Endothelial cell of umbilical vein (primary cell): ENCODE data around the gene GSC2. TPM values are rescaled to one million over a fixed set of nuclear protein-coding genes. Genes with fewer than 3 reads are reported as not detected.

Experiments used
- BruUV-seq: library from RNA; stranded (reverse); fragments of 400-500 nt; replicated peaks from 2 replicates; lab custom pipeline; 2021; lab: Mats Ljungman, UMichigan
- CTCF ChIA-PET: fragments of 300-600, 350-600 bp; sonication (Branson Sonifier 250); formaldehyde crosslinking; loops from one replicate; lab custom pipeline; 2021; ENCODE audit warnings: antibody characterized with exemption, inconsistent platforms; lab: Charles Lee
- POLR2A ChIA-PET: fragments of 300-600, 350-600 bp; sonication (Branson Sonifier 250); formaldehyde crosslinking; loops from one replicate; lab custom pipeline; 2021; ENCODE audit warnings: antibody characterized with exemption, inconsistent platforms; lab: Charles Lee
- DNase-seq: peaks from one replicate; pipeline ENCODE4 v3.0.0-alpha.2; 2011; ENCODE audit warnings: low read depth, low spot score
- FAIRE-seq: peaks from 2 replicates; lab custom pipeline; 2011; peaks lifted over from hg19 to GRCh38; lab: Jason Lieb, UNC
- H2AFZ ChIP-seq: 2 replicates; pipeline ENCODE4 v1.6.0; 2012; ENCODE audit warnings: low read depth, low read length, control low read depth, inconsistent platforms
- H3K27ac ChIP-seq: 2 replicates; pipeline ENCODE4 v1.5.1; 2011; ENCODE audit warnings: low read depth, mild to moderate bottlenecking, control low read depth, low read length, moderate library complexity; ENCODE audit not compliant: insufficient read depth
- H3K27me3 ChIP-seq, 2 experiments: 2 replicates each; pipeline versions ENCODE4 v1.6.0 to v1.6.1; 2011; ENCODE audit warnings: low read length in 2 of 2, mixed read lengths in 1 of 2; ENCODE audit not compliant: control insufficient read depth in 2 of 2, insufficient read depth in 2 of 2
- H3K36me3 ChIP-seq, 2 experiments: 2 replicates in 1 of 2; 3 replicates in 1 of 2; pipeline ENCODE4 v1.5.1; 2011; ENCODE audit warnings: low read length in 2 of 2, mild to moderate bottlenecking in 1 of 2, moderate library complexity in 1 of 2; ENCODE audit not compliant: control insufficient read depth in 2 of 2, insufficient read depth in 2 of 2; ENCODE audit errors: extremely low read depth in 1 of 2
- H3K4me1 ChIP-seq: 3 replicates; pipeline ENCODE4 v1.5.1; 2011; ENCODE audit warnings: mild to moderate bottlenecking, low read length; ENCODE audit not compliant: control insufficient read depth, insufficient read depth; ENCODE audit errors: extremely low read depth
- H3K4me2 ChIP-seq: 2 replicates; pipeline ENCODE4 v1.6.1; 2011; ENCODE audit warnings: low read length, control low read depth, mixed read lengths; ENCODE audit not compliant: insufficient read depth
- H3K4me3 ChIP-seq, 3 experiments: fragments of 200-600 bp in 1 of 3; sonication (generic), shearing (Covaris generic) in 1 of 3; replicated peaks in 1 of 3; 2 replicates each; pipeline ENCODE4 v1.5.1; 2011 to 2016; ENCODE audit warnings: control low read depth in 3 of 3, low read length in 3 of 3, mild to moderate bottlenecking in 2 of 3, inconsistent platforms in 1 of 3, low read depth in 1 of 3, moderate library complexity in 1 of 3; ENCODE audit not compliant: insufficient read depth in 1 of 3
- H3K79me2 ChIP-seq: 2 replicates; pipeline ENCODE4 v1.6.0; 2012; ENCODE audit warnings: low read length, inconsistent platforms; ENCODE audit not compliant: control insufficient read depth, insufficient read depth
- H3K9ac ChIP-seq: replicated peaks from 2 replicates; pipeline ENCODE3; 2011; ENCODE audit warnings: low read length, control low read depth; ENCODE audit not compliant: insufficient read depth; ENCODE audit errors: extremely low read depth
- H3K9me1 ChIP-seq: replicated peaks from 3 replicates; pipeline ENCODE4 v1.6.0; 2011; ENCODE audit warnings: mild to moderate bottlenecking, low read length; ENCODE audit not compliant: control insufficient read depth, insufficient read depth; ENCODE audit errors: extremely low read depth
- H3K9me3 ChIP-seq: replicated peaks from 2 replicates; pipeline ENCODE4 v1.5.1; 2012; ENCODE audit warnings: low read length, inconsistent platforms; ENCODE audit not compliant: control insufficient read depth, insufficient read depth
- H4K20me1 ChIP-seq: replicated peaks from 2 replicates; pipeline ENCODE3; 2011; ENCODE audit warnings: mild to moderate bottlenecking, low read length; ENCODE audit not compliant: control insufficient read depth, insufficient read depth; ENCODE audit errors: extremely low read depth
- CTCF ChIP-seq, 2 donors: IDR thresholded peaks; 1 replicate in 1 of 2; 2 replicates in 1 of 2; pipeline ENCODE4 v1.5.1; 2011; ENCODE audit warnings: low read length in 2 of 2, mild to moderate bottlenecking in 2 of 2, moderate library complexity in 2 of 2, control low read depth in 1 of 2, inconsistent platforms in 1 of 2, low read depth in 1 of 2; ENCODE audit not compliant: insufficient read depth in 1 of 2; ENCODE audit errors: extremely low read depth in 1 of 2
- FOS ChIP-seq: IDR thresholded peaks from 2 replicates; pipeline ENCODE4 v1.6.1; 2011; ENCODE audit warnings: mild to moderate bottlenecking, low read length, moderate library complexity, borderline replicate concordance; ENCODE audit not compliant: insufficient read depth
- JUN ChIP-seq: IDR thresholded peaks from 2 replicates; pipeline ENCODE4 v1.6.1; 2011; ENCODE audit warnings: borderline replicate concordance, low read depth; ENCODE audit not compliant: insufficient read length, insufficient read depth
- MAX ChIP-seq: IDR thresholded peaks from 2 replicates; pipeline ENCODE4 v1.6.1; 2011; ENCODE audit not compliant: insufficient read depth, insufficient read length
- POLR2A ChIP-seq: IDR thresholded peaks from 2 replicates; pipeline ENCODE4 v1.6.1; 2012; ENCODE audit warnings: low read depth, mild to moderate bottlenecking, control low read depth, low read length
- POLR2AphosphoS5 ChIP-seq: IDR thresholded peaks from 2 replicates; pipeline ENCODE4 v1.6.1; 2012; ENCODE audit warnings: low read depth, mild to moderate bottlenecking, control low read depth, low read length, moderate library complexity; ENCODE audit not compliant: insufficient read depth
- dilution Hi-C: fragments of 300-500 bp; cut with MboI; formaldehyde crosslinking; loops from one replicate; pipeline ENCODE4 v1.15.0; 2019; ENCODE audit warnings: low sequenced_read_pairs; ENCODE audit not compliant: extremely low pct_ligation_motif_present
- intact Hi-C: fragments of 100-400 bp; cut with micrococcal nuclease; formaldehyde crosslinking; loops from one replicate; pipeline ENCODE4 v1.10.0; 2022
- polyA plus RNA-seq, 4 experiments: library from polyadenylated mRNA; depleted of rRNA in 3 of 4; stranded (reverse) in 3 of 4; unstranded in 1 of 4; fragments of >200 nt; gene quantifications; 2 replicates each; pipeline versions ENCODE4 v1.2.1 to v1.2.3, GENCODE V29; 2011 to 2012; ENCODE audit warnings: missing spikeins in 1 of 4
- total RNA-seq: library from RNA; stranded (reverse); gene quantifications from 2 replicates; pipeline ENCODE4 v1.2.3, GENCODE V29; 2021

Gene GSC2
- total and polyA plus RNA-seq, 2 donors (not counting 3 experiments of a cell fraction or from before 2014, with no cell fraction given): not detected

GRCh38 chr22:19130959-19131684 lies 19.0 kb downstream of the GSC2 start, which contains the start of gene TSSK2:
TSSK2 (plus strand) TSS chr22:19131308; CDS start chr22:19131400, 92 bp downstream.
- ChIA-PET CTCF (interaction anchor here (3.5 kb wide), 1 partner anchor 13 kb away, joined by 12 read pairs; the partner anchor contains the start of gene ESS2), POLR2A (no interaction called here)
- H3K27ac ChIP-seq: no peak within 1 kb of the TSS
- H3K4me2 ChIP-seq: no peak within 1 kb of the TSS
- BruUV-seq: no TSS peak
- H3K4me1 ChIP-seq: no peaks in the 10 kb centered on the region
- H3K9ac ChIP-seq: no peak within 1 kb of the TSS
- no peaks in the 10 kb centered on the region for H3K9me3 ChIP-seq
- dilution Hi-C loops (no loop called here), intact Hi-C loops (no loop called here)
- H3K27me3 ChIP-seq: no peaks in the 10 kb centered on the region
- H4K20me1 ChIP-seq: no peaks in the 10 kb centered on the region
- no peak for TF ChIP-seq FOS
- no peak for TF ChIP-seq JUN
- no peak for TF ChIP-seq CTCF (IDR thresholded peaks at IDR 0.05; ENCODE audit: extremely low read depth in 1 of 2, insufficient read depth in 1 of 2, low read depth in 1 of 2, low read length in 2 of 2)
- no peak for TF ChIP-seq MAX
- TF ChIP-seq POLR2A: no peak
- no peak for TF ChIP-seq POLR2AphosphoS5
- H3K9me1 ChIP-seq: no peaks in the 10 kb centered on the region
- H3K36me3 ChIP-seq: peaks cover 3 to 22% of the 10 kb centered on the region in 2 experiments
- FAIRE-seq (no peak), DNase-seq (no peak)
- no peaks in the 10 kb centered on the region for H3K79me2 ChIP-seq
- H2AFZ ChIP-seq: no peak within 1 kb of the TSS
- no peak within 1 kb of the TSS for H3K4me3 ChIP-seq
